Gastroesophageal sphincter (tissue), 3 donors: Measurements from ENCODE around the gene HEMK1.

Source experiments
- CTCF ChIP-seq, 4 experiments: fragments of 200-600 bp in 2 of 4; fragments of 450-650 bp in 2 of 4; sonication (generic) in 1 of 4; IDR thresholded peaks; one replicate each; pipeline ENCODE4 v1.5.1; 2017 to 2019; ENCODE audit warnings: antibody characterized with exemption in 4 of 4, mild to moderate bottlenecking in 2 of 4, moderate library complexity in 2 of 4
- POLR2A ChIP-seq, 2 donors: fragments of 450-650 bp; IDR thresholded peaks; one replicate each; pipeline ENCODE4 v1.6.1; 2017; ENCODE audit warnings: antibody characterized with exemption in 2 of 2, mild to moderate bottlenecking in 2 of 2, moderate library complexity in 1 of 2

- TF ChIP-seq CTCF (IDR thresholded peaks at IDR 0.05) (no peak), POLR2A (IDR thresholded peaks at IDR 0.05) (no peak)
Measured at GRCh38 chr3:50615190-50615589, 45.9 kb downstream of the HEMK1 start.
